PC-9 (cell line): Measurements from ENCODE around the gene PRPF4. TPM values are rescaled to one million over a fixed set of nuclear protein-coding genes. Genes with fewer than 3 reads are reported as not detected.

ENCODE experiments used
- BruUV-seq: library from RNA; stranded (reverse); fragments of 400-500 nt; replicated peaks from 2 replicates; lab custom pipeline; 2021; lab: Mats Ljungman, UMichigan
- CTCF ChIA-PET: fragments of 300-600 bp; sonication (Branson Sonifier 250); formaldehyde crosslinking; loops from one replicate; lab custom pipeline; 2022; ENCODE audit warnings: antibody characterized with exemption; lab: Charles Lee
- POLR2A ChIA-PET: fragments of 300-600 bp; sonication (Branson Sonifier 250); formaldehyde crosslinking; loops from one replicate; lab custom pipeline; 2022; ENCODE audit warnings: antibody characterized with exemption; ENCODE audit not compliant: unreplicated experiment; lab: Charles Lee
- DNase-seq, 2 experiments: peaks; one replicate each; pipeline versions ENCODE4 v3.0.0 to v3.0.0-alpha.2; 2015 to 2022; ENCODE audit warnings: mixed read lengths in 1 of 2
- H2AFZ ChIP-seq: fragments of 200-600 bp; sonication (generic); 2 replicates; pipeline ENCODE4 v1.8.1; 2017; ENCODE audit warnings: antibody characterized with exemption
- H3F3A ChIP-seq: fragments of 200-600 bp; sonication (generic); 2 replicates; pipeline ENCODE4 v1.8.1; 2017; ENCODE audit warnings: antibody characterized with exemption, mild to moderate bottlenecking, low read depth; ENCODE audit not compliant: insufficient read depth
- H3K27ac ChIP-seq: fragments of 200-600 bp; sonication (generic); 2 replicates; pipeline ENCODE4 v1.6.1; 2016; ENCODE audit warnings: mixed run types
- H3K27me3 ChIP-seq: fragments of 200-600 bp; sonication (generic); 2 replicates; pipeline ENCODE4 v1.6.1; 2016; ENCODE audit warnings: low read depth, mixed run types; ENCODE audit not compliant: insufficient read depth
- H3K36me3 ChIP-seq: fragments of 200-600 bp; sonication (generic); 2 replicates; pipeline ENCODE4 v1.6.1; 2016; ENCODE audit warnings: low read depth, mixed run types
- H3K4me1 ChIP-seq: fragments of 200-600 bp; sonication (generic); replicated peaks from 2 replicates; pipeline ENCODE4 v1.6.1; 2016; ENCODE audit warnings: mixed run types; ENCODE audit not compliant: insufficient read depth
- H3K4me2 ChIP-seq: fragments of 200-600 bp; sonication (generic); 2 replicates; pipeline ENCODE4 v1.6.1; 2017; ENCODE audit warnings: mixed run types
- H3K4me3 ChIP-seq: fragments of 200-600 bp; sonication (generic); 2 replicates; pipeline ENCODE4 v1.6.1; 2016; ENCODE audit warnings: mixed run types
- H3K79me2 ChIP-seq: fragments of 200-600 bp; sonication (generic); 2 replicates; pipeline ENCODE4 v1.6.1; 2017; ENCODE audit warnings: low read depth, mixed run types
- H3K9me2 ChIP-seq: fragments of 200-600 bp; sonication (generic); 2 replicates; pipeline ENCODE4 v1.8.1; 2017; ENCODE audit warnings: mild to moderate bottlenecking; ENCODE audit not compliant: insufficient read depth
- H3K9me3 ChIP-seq: fragments of 200-600 bp; sonication (generic); 2 replicates; pipeline ENCODE4 v1.8.1; 2016; ENCODE audit warnings: low read depth; ENCODE audit not compliant: insufficient read depth
- H4K20me1 ChIP-seq: fragments of 200-600 bp; sonication (generic); 2 replicates; pipeline ENCODE4 v1.8.1; 2017; ENCODE audit not compliant: insufficient read depth
- EZH2 ChIP-seq: fragments of 200-600 bp; sonication (generic); IDR thresholded peaks from 2 replicates; pipeline ENCODE4 v1.8.0; 2017; ENCODE audit warnings: antibody characterized with exemption, low read depth
- intact Hi-C: fragments of 100-400 bp; cut with micrococcal nuclease; formaldehyde crosslinking; loops from one replicate; pipeline ENCODE4 v1.10.0; 2022; ENCODE audit not compliant: unreplicated experiment
- total RNA-seq: library from RNA; stranded (reverse); gene quantifications from 2 replicates; pipeline ENCODE4 v1.2.3, GENCODE V29; 2021
- TF ChIP-seq, protein P1 (sequence below): fragments of 200-600 bp; sonication (generic); conservative IDR thresholded peaks from 2 replicates; pipeline ENCODE4 v1.6.1; 2017; ENCODE audit warnings: mixed run types, antibody characterized with exemption, mild to moderate bottlenecking, moderate library complexity

PRPF4 gene
- total RNA-seq, 1 experiment from 2014 or later, result 36.3 TPM

DNA sequence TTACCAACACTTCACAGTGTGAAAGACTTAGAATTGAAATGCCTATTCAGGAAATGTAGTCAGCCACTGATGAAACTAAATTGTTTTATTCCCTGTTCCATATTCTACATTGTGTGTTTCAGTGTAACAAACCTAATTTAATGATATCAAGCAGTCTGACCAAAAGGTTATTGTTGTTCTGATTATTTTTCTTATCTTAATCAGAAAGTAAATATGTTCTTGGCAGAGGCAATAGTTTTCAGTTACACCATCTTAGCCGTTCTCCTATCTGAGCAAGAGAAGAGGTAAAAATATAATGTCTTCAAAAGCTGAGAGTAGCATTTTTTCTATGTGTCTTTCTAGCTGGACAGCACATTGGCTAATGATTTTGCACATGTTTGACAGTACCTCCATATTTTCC lies 17.2 kb upstream of the PRPF4 start:
- DNase-seq, result no peak
- ChIA-PET CTCF (no interaction called here), POLR2A (no interaction called here)
- Histone ChIP-seq H2AFZ (no peak overlapping the region), H3K79me2 (no peaks in the 10 kb centered on the region), H3K27ac (no peak overlapping the region), H3K4me2 (no peak overlapping the region), H3K4me3 (no peak overlapping the region), H3K36me3 (no peaks in the 10 kb centered on the region), H3K9me2 (no peaks in the 10 kb centered on the region), H4K20me1 (no peaks in the 10 kb centered on the region), H3F3A (no peaks in the 10 kb centered on the region), H3K27me3 (no peaks in the 10 kb centered on the region), H3K9me3 (no peaks in the 10 kb centered on the region), H3K4me1 (no peaks in the 10 kb centered on the region)
- TF ChIP-seq, protein P1, sequence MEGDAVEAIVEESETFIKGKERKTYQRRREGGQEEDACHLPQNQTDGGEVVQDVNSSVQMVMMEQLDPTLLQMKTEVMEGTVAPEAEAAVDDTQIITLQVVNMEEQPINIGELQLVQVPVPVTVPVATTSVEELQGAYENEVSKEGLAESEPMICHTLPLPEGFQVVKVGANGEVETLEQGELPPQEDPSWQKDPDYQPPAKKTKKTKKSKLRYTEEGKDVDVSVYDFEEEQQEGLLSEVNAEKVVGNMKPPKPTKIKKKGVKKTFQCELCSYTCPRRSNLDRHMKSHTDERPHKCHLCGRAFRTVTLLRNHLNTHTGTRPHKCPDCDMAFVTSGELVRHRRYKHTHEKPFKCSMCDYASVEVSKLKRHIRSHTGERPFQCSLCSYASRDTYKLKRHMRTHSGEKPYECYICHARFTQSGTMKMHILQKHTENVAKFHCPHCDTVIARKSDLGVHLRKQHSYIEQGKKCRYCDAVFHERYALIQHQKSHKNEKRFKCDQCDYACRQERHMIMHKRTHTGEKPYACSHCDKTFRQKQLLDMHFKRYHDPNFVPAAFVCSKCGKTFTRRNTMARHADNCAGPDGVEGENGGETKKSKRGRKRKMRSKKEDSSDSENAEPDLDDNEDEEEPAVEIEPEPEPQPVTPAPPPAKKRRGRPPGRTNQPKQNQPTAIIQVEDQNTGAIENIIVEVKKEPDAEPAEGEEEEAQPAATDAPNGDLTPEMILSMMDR, result no peak
- TF ChIP-seq EZH2, result no peak
- BruUV-seq, result no TSS peak
- intact Hi-C loops, result no loop called here

DNA sequence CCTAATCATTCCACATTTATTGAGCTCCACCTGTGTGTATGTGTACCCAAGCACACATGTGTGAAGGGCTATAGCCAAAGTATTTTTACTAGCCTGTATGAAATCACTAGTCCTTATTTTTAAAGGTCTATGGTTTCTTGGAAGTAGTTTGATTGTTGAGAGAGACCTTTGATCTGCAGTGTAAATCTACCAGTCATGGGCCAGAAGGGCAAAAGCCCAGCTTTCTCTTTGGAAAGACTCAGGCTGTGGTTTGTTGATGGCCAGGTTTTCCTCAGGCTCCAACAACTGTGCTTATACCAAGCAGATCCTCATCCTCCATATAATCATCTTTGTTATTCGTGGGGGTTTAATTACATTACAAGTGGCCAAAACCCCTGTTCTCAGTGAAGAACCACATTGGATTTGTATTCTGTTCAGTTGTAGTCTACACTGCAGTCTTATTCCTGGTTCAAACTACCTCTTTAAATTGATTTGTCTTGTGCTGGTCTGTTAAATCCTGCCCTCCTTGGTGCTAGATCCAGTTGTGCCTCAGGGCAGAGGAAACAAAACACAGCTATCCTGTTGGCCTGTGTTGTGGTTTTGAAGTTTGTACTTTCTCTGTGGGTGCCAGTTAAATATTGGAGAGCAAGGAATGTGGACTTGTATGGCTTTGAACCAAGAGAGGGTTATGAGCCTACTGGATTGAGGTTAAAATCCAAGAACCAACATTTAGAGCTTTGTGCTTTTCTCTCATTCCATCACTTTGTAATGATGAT lies 13.4 kb upstream of the PRPF4 start:
- ChIA-PET CTCF (no interaction called here), POLR2A (no interaction called here)
- no TSS peak for BruUV-seq
- H3F3A ChIP-seq, result no peaks in the 10 kb centered on the region
- intact Hi-C loops, result no loop called here
- no peak overlapping the region for H3K4me3 ChIP-seq
- H3K27ac ChIP-seq, result no peak overlapping the region
- H3K9me3 ChIP-seq, result no peaks in the 10 kb centered on the region
- no peaks in the 10 kb centered on the region for H3K4me1 ChIP-seq
- H3K79me2 ChIP-seq, result no peaks in the 10 kb centered on the region
- TF ChIP-seq, protein P1, result no peak
- no peak for TF ChIP-seq EZH2
- H4K20me1 ChIP-seq, result no peaks in the 10 kb centered on the region
- no peak overlapping the region for H2AFZ ChIP-seq
- DNase-seq, result no peak
- no peaks in the 10 kb centered on the region for H3K36me3 ChIP-seq
- no peaks in the 10 kb centered on the region for H3K9me2 ChIP-seq
- H3K27me3 ChIP-seq, result no peaks in the 10 kb centered on the region
- H3K4me2 ChIP-seq, result no peak overlapping the region

DNA sequence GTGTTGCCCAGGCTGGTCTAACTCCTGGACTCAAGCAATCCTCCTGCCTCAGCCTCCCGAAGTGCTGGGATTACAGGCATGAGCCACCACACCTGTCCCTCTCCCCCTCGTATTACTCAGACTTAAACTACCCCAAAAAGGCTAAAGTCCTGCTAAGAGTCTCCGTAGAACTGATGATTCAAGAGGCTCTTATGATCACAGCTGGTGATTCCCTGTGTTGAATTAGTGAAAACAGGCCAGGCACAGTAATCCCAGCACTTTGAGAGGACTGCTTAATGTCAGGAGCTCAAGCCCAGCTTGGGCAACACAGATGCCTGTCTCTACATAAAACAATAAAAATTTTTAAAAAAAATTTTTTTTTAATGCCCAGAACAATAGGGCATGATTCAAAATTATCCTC lies 9.3 kb upstream of the PRPF4 start:
- no TSS peak for BruUV-seq
- Histone ChIP-seq H3K79me2 (no peaks in the 10 kb centered on the region), H4K20me1 (no peaks in the 10 kb centered on the region), H3K4me3 (no peak overlapping the region), H3F3A (no peaks in the 10 kb centered on the region; the same call in 1 of the 2 replicates), H3K27ac (no peak overlapping the region), H3K4me2 (no peak overlapping the region), H3K9me2 (no peaks in the 10 kb centered on the region), H3K9me3 (no peaks in the 10 kb centered on the region), H3K36me3 (peaks cover 9% of the 10 kb centered on the region; the same call in 1 of the 2 replicates), H3K4me1 (no peaks in the 10 kb centered on the region), H3K27me3 (no peaks in the 10 kb centered on the region), H2AFZ (no peak overlapping the region)
- ChIA-PET CTCF (no interaction called here), POLR2A (no interaction called here)
- no peak for TF ChIP-seq EZH2
- TF ChIP-seq, protein P1, result no peak
- intact Hi-C loops, result no loop called here
- no peak for DNase-seq
